ENCODE data around the gene PEX13.

The PEX13 gene

GRCh38 chr2:61016392-61017002 lies 1.0 kb upstream of the PEX13 start:
- peak overlapping the region; percentile 99 for H3K27ac ChIP-seq
- no peak for TF ChIP-seq CTCF (conservative IDR thresholded peaks at IDR 0.05; ENCODE audit: low read depth)
- POLR2A ChIA-PET (ENCODE audit: low non-redundant PET): no interaction called here
- DNase-seq (ENCODE audit: low spot score): no peak
- CTCF ChIA-PET: no interaction called here

GRCh38 chr2:61017003-61017555 lies 441 bp upstream of the PEX13 start:
- POLR2A ChIA-PET (ENCODE audit: low non-redundant PET): no interaction called here
- H3K27ac ChIP-seq: peak overlapping the region; percentile 99
- TF ChIP-seq CTCF (conservative IDR thresholded peaks at IDR 0.05; ENCODE audit: low read depth): no peak
- CTCF ChIA-PET: no interaction called here
- DNase-seq (ENCODE audit: low spot score): peak; percentile 82

DNA sequence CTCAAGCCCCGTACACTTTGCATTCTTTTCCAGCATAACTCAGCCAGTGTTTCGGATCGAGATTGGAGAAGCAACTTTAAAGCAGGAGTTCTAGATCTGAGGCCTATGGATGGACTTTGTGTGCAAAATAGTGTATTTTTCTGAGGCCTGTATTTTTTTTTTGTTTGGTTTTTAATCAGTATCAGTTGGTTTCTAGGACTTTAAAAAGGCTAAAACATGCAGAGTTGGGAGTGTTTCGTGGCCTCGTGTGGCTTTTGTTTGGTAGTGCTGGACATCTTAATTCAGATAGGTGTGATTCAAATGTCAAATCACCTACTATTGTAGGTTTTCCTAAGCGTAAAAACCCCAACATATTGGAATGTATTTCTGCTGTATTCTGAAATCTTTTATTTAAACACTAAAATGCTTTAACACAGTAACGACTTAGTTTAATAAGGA lies 817 bp downstream of the PEX13 start:
- peak; percentile 12 for DNase-seq (ENCODE audit: low spot score)
- TF ChIP-seq CTCF (conservative IDR thresholded peaks at IDR 0.05; ENCODE audit: low read depth): no peak
- POLR2A ChIA-PET (ENCODE audit: low non-redundant PET): no interaction called here
- H3K27ac ChIP-seq: peak overlapping the region; percentile 99
- CTCF ChIA-PET: no interaction called here

- H3K27ac ChIP-seq: no peak overlapping the region
- ChIA-PET CTCF (no interaction called here), POLR2A (ENCODE audit: low non-redundant PET) (no interaction called here)
- DNase-seq (ENCODE audit: low spot score): no peak
- TF ChIP-seq CTCF (conservative IDR thresholded peaks at IDR 0.05; ENCODE audit: low read depth): no peak
Observed at GRCh38 chr2:61018798-61019197, 1.3 kb downstream of the PEX13 start.

DNA sequence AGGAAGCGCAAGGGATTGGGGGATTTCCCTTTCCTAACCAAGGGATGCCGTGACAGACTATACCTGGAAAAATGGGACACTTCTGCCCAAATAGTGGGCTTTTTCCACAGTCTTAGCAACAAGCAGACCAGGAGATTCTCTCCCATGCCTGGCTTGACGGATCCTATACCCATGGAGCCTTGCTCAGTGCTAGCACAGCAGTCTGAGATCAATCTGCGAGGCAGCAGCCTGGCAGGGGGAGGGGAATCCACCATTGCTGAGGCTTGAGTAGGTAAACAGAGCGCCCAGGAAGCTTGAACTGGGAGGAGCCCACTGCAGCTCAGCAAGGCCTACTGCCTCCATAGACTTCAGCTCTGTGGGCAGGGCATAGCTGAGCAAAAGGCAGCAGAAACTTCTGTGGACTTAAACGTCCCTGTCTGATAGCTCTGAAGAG lies 3.7 kb downstream of the PEX13 start:
- ChIA-PET CTCF (interaction anchor here (0.6 to 1.0 kb wide), 2 partner anchors 183 to 230 kb away, joined by 3 to 5 read pairs; no protein-coding TSS in a partner anchor), POLR2A (ENCODE audit: low non-redundant PET) (no interaction called here)
- no peak for DNase-seq (ENCODE audit: low spot score)
- H3K27ac ChIP-seq: no peak overlapping the region
- no peak for TF ChIP-seq CTCF (conservative IDR thresholded peaks at IDR 0.05; ENCODE audit: low read depth)

DNA sequence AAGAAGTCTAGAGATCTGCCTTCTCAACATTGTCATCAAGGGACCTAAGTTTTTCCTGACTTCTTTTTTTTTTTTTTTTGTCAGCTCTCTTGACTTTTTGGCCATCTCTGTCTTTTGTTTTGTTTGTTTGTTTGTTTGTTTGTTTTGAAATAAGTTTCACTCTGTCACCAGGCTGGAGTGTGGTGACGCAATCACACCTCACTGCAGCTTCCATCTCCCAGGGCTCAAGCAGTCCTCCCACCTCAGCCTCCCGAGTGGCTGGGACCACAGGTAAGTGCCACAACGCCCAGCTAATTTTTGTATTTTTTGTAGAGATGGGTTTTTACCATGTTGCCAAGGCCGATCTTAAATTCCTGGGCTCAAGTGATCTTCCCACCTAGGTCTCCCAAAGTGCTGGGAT lies 6.2 kb downstream of the PEX13 start:
- POLR2A ChIA-PET (ENCODE audit: low non-redundant PET): no interaction called here
- CTCF ChIA-PET: no interaction called here
- no peak for TF ChIP-seq CTCF (conservative IDR thresholded peaks at IDR 0.05; ENCODE audit: low read depth)
- no peak for DNase-seq (ENCODE audit: low spot score)
- H3K27ac ChIP-seq: no peak overlapping the region

Data from RWPE1 (cell line).